Measurements from ENCODE around the gene NUDT22.
A peak's percentile ranks its signal among the peaks of the same experiment; 100 is the strongest.

The NUDT22 gene, protein sequence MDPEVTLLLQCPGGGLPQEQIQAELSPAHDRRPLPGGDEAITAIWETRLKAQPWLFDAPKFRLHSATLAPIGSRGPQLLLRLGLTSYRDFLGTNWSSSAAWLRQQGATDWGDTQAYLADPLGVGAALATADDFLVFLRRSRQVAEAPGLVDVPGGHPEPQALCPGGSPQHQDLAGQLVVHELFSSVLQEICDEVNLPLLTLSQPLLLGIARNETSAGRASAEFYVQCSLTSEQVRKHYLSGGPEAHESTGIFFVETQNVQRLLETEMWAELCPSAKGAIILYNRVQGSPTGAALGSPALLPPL

DNA sequence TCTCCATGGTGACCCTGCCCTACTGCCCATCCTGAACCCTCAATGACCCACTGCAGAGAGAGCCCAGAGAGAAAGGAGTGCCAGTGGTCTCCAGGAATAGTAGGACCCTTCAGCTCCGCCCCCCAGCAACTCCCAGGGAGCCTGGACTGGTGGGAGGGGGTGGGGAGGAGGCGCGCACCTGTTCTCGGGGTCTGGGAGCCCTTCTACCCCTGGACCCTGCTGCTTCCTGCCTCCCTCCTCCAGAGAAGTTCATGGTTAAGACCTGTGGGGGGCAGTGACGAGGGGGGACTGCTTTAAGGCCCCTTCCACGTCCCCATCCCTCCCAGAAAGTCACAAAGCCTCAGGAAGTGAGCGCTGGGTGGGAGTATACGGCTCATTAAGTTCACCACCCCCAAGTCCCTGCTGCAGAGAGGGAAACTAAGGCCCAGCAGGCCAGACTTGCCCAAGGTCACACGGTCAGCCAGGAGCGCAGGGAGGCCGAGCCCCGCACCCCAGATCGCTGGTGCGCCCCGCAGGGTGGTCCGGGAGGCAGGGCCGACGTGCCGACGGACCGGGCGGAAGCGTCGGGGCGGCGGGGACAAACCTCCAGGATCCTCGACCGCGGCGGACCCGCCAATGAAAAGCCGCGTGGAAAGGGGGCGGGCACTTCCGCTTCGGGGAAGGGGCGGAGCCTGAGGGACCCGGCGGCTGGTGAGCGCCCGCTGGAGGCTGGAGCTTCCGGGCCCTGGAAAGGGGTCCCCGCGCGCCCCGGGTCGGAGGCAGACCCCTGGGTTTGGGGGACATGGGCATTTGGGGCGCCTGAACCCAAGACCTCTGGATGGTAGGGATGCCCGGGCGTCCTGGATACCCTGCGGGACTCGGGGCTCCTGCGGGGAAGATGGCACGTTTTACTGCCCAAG, at the start of gene NUDT22, which contains the start of gene TRPT1:
Gene NUDT22, plus strand, starts transcription at position 667 of the 899 bp plus-strand sequence. CDS start 379 bp downstream, outside the sequence.
Gene TRPT1, minus strand, starts transcription at position 579 of the 899 bp plus-strand sequence. Its CDS starts 326 bp downstream, at position 253.
- DNase-seq: peak; percentile 93

DNA sequence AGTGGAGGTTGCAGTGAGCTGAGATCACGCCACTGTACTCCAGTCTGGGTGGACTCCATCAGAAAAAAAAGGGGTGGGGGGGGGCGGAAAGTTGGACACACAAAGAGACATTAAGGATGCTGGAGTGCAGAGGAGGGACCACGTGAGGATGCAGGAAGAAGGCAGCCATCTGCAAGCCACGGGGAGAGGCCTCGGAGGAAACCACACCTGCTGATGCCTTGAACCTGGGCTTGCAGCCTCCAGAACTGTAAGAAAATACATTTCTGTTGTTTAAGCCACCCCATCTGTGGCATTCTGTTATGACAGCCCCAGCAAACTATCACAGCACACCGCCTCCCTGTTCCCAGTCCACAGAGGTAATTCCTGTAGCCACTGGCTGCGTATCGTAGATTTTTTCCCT, 49.3 kb upstream of the NUDT22 start:
- DNase-seq: no peak

DNA sequence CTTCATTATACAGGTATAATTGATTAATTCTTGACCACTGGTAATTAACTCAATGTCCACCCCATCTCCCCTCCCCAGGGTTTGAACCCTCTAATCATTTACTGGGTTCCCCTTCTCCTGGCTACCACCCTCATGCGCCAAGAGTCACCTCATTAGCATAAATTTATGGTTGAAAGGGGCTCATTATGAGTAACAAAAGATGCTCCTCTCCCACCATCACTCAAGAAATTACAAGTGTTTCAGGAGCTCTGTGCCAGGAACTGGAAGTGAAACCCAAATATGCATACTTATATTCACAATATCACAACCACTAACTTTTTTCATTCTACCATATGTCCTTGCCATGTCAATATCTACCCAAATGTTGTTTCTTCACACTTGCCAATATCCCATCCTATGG, 47.9 kb upstream of the NUDT22 start:
- no peak for DNase-seq

DNA sequence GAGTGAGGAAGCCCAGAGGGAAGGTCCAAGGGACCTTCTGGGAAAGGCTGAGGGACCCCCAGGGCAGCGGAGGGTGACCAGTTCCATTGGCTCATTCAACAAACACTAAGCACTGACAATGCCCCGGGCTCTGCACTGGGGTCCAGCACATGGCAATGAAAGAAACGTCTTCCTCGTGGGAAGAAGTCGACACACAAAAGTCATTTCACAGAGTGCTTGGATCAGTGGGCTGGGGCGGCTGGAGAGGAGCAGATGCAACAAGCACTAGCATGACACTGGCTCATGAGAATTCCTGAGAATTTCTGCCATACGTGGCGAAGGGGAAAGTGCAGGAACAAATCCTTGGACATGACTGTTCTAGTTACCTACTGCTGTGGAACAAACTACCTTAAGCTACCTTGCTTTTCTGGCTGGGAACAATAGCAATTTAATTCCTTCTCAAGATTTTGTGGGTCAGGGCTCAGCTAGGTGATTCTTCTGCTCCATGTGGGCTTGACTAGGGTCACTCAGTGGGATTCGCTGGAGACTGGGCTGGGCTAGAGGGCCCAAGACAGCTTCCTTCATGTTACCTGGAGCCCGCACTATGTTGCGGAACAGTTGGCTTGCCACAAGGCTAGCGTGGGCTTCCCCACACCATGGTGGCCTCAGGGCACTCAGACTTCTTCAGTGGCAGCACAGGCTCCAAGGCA, 47.0 kb upstream of the NUDT22 start:
- no peak for DNase-seq

DNA sequence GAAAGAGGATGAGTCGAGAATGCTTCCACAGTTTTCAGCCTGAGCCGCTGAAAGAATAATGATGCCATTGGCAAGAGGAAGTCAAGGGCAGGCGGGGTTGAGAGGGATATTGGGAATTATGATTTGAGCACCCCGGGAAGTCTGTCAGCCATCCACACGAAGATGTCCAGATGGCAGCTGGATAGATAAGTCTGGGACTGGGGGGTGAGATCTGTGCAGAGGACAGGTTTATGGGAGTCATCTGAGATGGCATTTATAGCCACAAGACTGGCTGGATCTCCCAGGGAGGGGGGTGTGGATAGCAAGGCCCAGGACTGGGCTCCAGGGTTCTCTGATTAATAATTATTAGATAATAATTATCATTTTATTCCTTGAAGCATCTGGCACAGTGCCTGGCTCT, 45.2 kb upstream of the NUDT22 start:
- DNase-seq: no peak

DNA sequence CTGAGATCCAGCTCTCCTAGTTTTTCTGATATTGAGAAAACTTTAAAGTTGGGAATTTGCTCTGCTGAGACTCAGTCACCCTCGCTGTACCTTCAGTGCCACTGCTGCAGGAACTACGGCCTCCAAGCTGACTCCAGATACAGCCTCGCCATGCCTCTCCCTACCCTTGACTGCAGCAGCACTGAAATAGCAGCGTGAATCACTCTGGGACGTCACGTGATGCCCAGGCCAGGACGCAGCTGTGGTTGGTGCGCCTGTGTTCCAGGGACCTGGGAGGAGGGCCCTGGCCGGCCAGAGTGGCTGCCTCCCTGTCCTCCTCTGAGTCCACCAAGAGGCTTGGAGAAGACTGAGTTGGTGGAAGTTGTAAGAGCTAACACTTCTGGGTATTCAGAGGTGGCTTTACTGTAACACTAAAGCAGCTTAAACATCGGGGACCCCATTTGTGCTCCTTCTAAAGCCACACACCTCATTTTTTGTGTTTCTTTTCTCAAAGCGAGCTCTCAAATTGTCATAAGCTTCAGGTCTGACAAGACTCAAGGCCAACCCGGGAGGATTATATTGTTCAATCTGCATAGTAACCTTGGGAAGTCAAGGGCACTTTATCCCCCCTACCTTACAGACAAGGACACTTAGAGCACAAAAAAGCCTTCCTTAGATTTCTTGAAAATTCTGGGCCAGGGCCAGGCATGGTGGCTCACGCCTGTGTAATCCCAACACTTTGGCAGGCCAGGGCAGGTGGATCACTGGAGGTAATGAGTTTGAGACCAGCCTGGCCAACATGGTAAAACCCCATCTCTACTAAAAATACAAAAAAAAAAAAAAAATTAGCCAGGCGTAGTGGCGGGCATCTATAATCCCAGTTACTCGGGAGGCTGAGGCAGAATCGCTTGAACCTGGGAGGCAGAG, 44.3 kb upstream of the NUDT22 start:
- peak; percentile 50 for DNase-seq

DNA sequence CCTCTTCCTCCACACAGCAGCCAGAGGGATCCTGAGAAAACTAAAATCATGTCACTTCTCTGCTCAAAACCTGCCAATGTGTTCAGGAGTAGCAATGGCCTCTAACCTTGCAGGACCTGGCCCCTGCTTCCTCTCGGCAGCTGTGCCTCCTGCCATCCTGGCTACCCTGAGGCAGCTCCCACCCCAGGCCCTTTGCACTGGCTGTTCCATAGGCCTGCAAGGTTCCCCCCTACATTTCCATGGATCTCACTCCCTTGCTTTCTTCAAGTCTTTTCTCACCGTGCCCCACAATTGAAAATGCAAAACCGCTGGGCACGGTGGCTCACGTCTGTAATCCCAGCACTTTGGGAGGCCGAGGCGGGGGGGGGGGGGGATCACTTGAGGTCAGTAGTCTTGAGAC, 42.2 kb upstream of the NUDT22 start:
- no peak for DNase-seq

DNA sequence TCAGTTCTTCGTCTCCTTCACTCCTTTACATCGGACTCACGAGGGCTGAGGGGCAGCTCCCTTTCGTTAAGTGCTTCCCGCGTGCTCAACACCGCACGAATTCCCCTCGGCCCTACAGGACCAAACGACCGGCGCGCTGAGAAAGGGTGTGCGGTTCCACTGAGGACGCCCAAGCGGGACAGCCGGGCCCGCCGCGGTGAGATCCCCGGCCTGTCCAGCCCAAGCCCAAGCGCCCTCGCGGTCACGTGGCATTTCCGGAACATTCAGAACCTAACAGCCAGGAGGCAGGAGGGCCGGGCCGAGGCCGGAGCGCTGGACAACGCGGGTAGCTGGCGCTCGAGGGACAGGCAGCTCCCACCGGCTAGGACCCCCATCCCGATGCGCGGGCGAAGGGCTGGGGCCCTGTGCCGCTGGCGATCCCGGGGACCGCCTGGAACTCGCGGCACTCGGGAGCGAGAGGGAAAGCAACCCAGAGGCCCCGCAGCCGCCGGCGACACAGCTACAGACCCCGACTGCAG, 40.8 kb upstream of the NUDT22 start:
- peak; percentile 43 for DNase-seq

DNA sequence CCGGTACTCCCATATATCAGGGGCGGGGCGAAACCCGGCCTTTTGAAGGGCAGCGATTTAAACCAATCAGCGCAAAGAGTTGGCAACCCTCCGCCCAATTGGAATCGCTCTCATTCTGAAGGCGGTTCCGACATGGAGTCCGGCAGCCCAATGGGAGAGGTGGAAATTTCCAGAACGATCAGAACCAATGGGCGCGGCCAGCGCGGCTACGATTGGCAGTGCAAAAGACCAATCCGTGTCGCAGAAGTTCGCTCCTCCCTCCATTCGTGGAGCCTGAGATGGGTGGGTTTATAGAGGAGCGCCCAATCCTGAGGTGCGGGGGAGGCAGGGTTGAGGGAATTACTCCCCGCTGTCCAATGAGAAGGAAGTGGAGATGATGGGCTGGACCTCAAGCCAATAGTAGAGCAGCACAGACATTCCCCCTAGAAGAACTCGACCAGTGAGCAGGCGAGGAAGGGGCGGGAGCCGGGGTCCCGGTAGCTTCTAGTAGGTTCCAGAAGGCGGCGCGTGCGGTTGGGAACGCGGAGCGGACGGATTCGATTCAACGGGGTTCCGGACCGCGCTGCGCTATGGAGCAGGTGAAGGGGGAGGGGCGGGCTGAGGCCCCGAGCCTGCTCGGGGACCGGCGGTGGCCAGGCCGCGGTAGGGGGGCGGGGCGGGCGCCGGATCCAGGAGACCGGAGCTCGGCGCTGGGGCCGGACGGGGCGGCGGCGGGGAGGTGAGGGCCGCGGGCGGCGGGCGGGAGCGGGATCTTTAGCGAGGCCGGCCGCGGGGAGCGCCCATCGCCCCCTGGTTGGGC, 40.2 kb upstream of the NUDT22 start, which contains the start of gene STIP1:
Gene STIP1, plus strand, starts transcription at position 479 of the 799 bp plus-strand sequence. Its CDS starts 91 bp downstream, at position 570.
- DNase-seq: peak; percentile 99

DNA sequence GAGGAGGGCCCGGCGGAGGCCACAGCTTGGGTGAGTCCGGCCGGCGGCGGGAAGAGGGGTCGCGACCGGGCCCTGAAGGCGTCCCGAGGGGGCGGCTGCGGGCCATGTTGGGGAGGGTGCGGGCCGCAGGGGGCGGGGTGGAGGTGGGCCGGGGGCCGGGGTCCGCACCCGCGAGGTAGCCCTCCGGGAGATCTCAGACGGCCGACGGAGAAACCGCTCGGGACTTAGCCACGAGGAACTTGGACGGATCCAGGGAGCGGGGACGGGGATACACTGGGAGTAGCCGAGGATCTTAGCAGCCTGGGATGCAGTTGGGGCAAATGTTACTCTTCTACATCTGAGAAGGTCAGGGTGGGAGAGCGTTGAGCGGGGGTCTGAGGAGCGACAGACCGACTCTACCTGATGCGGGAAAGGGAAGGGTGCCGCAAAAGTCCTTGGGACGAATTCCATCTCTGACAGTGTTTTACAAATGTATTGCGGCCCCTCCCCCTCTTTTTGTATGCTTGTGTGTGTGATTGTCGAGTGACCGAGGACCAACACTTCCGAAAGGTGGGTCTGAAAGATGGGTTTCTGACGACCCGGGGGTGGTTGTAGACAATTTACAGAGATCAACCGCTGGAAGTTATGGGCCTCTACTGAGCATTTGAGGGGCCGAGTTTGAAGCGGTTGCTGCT, 39.4 kb upstream of the NUDT22 start:
- peak; percentile 53 for DNase-seq

DNA sequence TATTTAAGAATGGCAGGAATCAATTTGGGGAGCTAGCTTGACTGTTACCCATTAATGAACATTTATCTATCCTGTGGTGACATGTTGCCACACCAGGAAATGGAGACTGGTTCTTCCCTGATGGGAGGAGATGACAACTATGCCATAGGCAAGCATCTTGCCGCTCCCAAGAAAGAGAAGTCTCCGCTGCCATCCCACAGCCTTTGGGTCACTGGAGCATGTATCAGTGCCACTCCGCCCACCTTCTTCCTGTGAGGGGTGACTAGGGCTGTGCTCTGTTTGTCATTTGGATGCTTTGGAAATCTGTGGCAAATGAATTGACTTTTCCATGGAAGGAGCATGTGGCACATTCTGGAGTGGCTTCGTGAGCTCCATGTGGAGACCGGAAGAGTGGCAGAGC, 33.6 kb upstream of the NUDT22 start:
- DNase-seq: no peak

DNA sequence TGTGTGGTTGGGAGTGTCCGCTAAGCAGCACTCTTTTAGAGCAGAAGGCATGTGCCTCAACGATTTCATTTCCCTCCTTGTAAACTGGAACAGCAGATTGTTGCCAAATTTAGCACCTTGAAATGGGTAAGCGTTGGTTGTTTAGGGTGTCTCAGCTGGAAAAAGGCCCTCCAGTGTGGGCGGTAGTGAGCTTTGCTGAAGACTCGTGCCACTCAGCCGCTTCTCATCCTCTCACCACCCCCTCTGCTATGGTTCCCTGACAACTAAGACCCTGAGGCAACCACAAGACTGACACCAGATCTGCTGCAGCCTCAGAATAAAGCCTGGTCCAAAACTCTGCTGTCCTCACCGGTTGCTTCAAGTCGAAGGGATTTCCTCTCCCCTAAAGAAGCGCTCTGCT, 29.4 kb upstream of the NUDT22 start:
- DNase-seq: no peak

DNA sequence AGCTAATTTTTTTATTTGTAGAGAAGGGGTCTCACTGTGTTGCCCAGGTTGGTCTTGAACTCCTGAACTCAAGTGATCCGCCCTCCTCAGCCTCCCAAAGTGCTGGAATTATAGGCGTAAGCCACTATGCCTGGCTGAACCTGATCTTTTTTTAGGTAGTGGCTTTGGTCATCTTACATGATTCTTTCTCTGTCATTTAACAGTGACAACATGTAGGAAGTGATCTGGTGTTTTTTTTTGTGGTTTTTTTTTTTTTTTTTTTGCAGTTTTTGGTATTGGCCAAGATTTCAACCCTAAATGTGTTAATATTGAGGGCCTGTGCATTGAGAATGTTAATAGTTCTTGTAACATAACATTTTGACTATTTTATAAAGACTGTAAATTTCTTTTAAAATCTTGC, 27.6 kb upstream of the NUDT22 start:
- no peak for DNase-seq

DNA sequence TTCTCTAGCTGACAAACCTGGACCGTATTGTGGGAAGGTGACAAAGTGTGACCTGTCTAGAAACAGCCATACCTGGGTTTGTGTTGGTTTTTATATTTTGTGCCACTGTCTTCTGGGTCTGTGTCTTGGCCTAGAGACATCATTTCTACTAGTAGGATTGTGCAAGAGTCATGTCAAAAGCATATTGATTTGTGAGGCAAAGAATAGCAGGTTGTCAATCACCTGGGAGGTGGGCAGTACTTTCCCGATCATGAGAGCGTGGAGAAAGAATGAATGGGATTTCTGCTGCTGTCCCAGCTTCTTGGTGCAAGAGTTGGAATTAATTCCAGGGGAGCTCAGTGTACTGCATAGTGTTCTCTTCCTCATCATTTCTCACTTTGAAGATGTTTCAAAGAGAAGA, 24.5 kb upstream of the NUDT22 start:
- no peak for DNase-seq

DNA sequence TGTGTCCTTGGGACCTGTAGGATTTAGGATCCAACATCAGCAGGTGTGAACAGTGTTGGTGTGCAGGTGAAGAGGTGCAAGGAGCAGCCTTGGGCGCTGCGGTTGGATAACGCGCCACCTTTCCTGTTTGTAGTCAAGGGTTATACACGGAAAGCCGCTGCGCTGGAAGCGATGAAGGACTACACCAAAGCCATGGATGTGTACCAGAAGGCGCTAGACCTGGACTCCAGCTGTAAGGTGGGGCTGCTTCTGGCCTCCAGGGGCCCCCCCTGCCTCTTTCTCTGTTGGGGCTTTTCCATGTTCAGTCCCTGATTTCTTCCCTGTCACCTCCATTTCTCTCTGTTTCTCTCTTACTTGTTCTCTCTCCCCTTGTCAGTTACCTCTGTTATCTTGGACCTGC, 23.1 kb upstream of the NUDT22 start:
- DNase-seq: no peak

DNA sequence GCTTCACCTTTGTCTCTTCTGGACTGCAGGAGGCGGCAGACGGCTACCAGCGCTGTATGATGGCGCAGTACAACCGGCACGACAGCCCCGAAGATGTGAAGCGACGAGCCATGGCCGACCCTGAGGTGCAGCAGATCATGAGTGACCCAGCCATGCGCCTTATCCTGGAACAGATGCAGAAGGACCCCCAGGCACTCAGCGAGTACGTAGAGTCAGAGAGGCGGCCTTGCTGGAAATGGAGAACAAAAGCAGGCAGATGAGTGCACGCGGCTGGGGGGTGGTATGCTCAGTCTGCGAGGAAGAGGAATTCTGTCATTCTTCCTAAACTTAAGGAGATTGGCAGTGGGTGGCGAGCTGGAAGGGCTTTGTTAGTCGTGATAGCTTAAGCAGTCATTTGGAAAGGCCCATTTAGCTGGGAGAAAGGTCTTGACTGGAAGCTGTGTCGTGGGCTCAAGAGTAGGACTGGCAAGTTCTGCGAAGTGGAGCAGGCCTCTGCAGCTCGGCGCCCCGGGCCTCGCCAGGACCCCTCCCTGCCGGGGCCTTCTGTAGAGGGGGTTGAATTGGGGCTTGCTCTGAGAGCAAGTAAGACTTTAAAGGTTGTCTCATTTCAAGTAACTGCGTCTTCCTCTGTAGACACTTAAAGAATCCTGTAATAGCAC, 22.5 kb upstream of the NUDT22 start:
- no peak for DNase-seq

DNA sequence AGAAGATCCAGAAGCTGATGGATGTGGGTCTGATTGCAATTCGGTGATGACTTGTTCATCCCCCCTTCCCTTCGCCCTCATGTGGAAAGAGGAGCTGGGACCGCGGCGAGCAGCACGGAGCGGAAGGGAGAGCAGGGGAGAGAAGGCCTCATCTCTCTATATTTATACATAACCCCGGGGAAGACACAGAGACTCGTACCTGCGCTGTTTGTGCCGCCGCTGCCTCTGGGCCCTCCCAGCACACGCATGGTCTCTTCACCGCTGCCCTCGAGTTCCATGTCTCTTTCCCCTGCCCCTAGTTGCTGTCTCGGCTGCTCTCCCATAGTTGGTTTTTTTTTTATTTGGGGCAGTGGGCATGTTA, 22.0 kb upstream of the NUDT22 start:
- no peak for DNase-seq

DNA sequence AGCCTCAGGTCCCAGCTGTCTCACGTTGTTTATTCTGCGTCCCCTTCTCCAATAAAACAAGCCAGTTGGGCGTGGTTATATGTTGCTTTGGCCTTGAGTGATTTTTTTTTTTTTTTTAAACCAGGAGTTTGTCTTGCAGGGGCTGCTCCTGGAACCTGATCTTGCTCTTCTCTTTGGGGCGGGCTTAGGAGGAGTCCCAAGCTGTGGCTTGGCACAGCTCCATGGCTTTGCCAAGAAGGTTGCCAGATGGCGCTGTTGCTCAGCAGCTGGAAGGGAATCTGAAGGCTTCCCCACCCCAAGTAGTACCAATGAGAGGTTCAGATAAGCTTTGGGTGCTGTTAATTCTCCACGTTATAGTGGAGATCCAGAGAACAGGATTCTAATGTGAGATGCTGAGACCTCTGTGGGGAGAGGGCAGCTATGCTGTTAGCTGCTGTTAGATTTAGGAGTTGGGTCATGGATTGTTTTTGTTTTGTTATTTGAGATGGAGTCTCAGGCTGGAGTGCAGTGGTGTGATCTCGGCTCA, 21.5 kb upstream of the NUDT22 start:
- peak; percentile 81 for DNase-seq

DNA sequence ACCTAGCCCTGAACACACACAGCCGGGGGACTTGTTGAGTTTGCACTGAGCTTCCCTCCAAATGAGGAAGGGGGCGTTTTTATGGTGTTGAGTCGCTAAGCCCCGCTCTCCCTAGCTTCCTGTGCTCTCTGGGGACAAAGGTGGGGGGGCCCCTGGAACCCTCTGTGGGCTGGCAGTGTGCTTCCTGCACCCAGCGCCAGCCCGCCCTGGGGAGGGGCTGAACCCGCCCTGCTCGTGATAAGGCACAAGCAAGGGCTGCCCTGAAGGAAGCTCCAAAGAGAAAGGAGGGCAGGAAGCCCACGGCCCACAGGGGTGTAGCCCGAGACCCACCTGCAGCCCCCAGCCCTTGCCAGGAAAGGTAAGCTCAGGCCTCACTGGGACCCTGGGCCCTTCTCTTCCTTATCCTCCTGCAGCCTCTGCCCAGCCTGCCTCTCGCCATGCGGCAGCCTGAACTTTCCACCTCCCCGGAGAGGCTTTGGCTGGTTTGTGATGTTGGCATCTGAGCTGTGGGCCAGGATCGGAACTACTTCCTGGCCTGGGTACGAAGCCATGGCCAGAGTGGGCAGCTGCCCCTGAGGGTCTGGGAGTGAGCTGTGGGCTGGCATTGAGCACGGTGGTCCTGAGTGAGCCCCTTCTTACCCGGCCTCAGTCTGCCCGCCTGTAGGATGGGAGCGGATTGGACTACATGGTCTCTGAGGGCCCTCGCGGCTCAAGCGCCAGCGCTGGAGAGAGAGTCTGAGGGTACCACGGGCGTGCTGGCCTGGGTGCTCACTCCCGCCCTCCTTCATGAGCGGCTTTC, 19.4 kb upstream of the NUDT22 start, which contains the start of gene FERMT3:
Gene FERMT3, plus strand, starts transcription at position 265 of the 799 bp plus-strand sequence. CDS start 644 bp downstream, outside the sequence.
- DNase-seq: peak; percentile 74
